Bone marrow (tissue), 2 donors: ENCODE measurements around the gene SNX30.

Experiments used
- DNase-seq, 2 donors: peaks; one replicate each; lab custom pipeline; 2025; lab: John Stamatoyannopoulos, UW

SNX30 gene

GRCh38 chr9:112823257-112823656 is 72.7 kb downstream of the SNX30 start:
- DNase-seq = no peak

- no peak for DNase-seq
Observed at GRCh38 chr9:112831281-112831851, 80.8 kb downstream of the SNX30 start.

GRCh38 chr9:112831969-112832368 is 81.4 kb downstream of the SNX30 start:
- no peak for DNase-seq

- DNase-seq = no peak
Observed at GRCh38 chr9:112833081-112833480, 82.5 kb downstream of the SNX30 start.

GRCh38 chr9:112836394-112836793 is 85.8 kb downstream of the SNX30 start:
- DNase-seq = no peak

GRCh38 chr9:112838342-112838741 is 87.8 kb downstream of the SNX30 start:
- DNase-seq = no peak

- DNase-seq = no peak
Observed at GRCh38 chr9:112839331-112839730, 88.8 kb downstream of the SNX30 start.

GRCh38 chr9:112841261-112841660 is 90.7 kb downstream of the SNX30 start:
- no peak for DNase-seq

- no peak for DNase-seq
Observed at GRCh38 chr9:112842555-112842954, 92.0 kb downstream of the SNX30 start.

- peak; percentile 40 to 46 for DNase-seq
Observed at GRCh38 chr9:112844771-112845542, 94.4 kb downstream of the SNX30 start.

- DNase-seq = no peak
Observed at GRCh38 chr9:112846528-112847488, 96.2 kb downstream of the SNX30 start.

- DNase-seq = no peak
Observed at GRCh38 chr9:112848316-112849151, 98.0 kb downstream of the SNX30 start.

GRCh38 chr9:112849363-112849922 is 98.9 kb downstream of the SNX30 start:
- DNase-seq = no peak

- DNase-seq = no peak
Observed at GRCh38 chr9:112850840-112851239, 100.3 kb downstream of the SNX30 start.

- no peak for DNase-seq
Observed at GRCh38 chr9:112852741-112853504, 102.4 kb downstream of the SNX30 start.

- no peak for DNase-seq
Observed at GRCh38 chr9:112853882-112854585, 103.5 kb downstream of the SNX30 start.

- DNase-seq = no peak
Observed at GRCh38 chr9:112854657-112855056, 104.1 kb downstream of the SNX30 start.

GRCh38 chr9:112856200-112856599 is 105.6 kb downstream of the SNX30 start:
- DNase-seq = no peak

GRCh38 chr9:112856843-112857242 is 106.3 kb downstream of the SNX30 start:
- DNase-seq = no peak

GRCh38 chr9:112858005-112858404 is 107.4 kb downstream of the SNX30 start:
- no peak for DNase-seq
